Measurements from ENCODE around the gene FBXL19.

The FBXL19 gene

GRCh38 chr16:30902029-30902972 lies 21.1 kb upstream of the FBXL19 start:
- TF ChIP-seq POLR2A (IDR thresholded peaks at IDR 0.05; ENCODE audit: low read depth, low read length) = peak; percentile 52
- peak; percentile 81 for DNase-seq (ENCODE audit: insufficient read length, low spot score)
- FAIRE-seq = no peak

- DNase-seq (ENCODE audit: insufficient read length, low spot score) (no peak), FAIRE-seq (no peak)
- TF ChIP-seq POLR2A (IDR thresholded peaks at IDR 0.05; ENCODE audit: low read depth, low read length) = no peak
Observed at GRCh38 chr16:30903002-30903401, 20.4 kb upstream of the FBXL19 start.

GRCh38 chr16:30903596-30903995 lies 19.8 kb upstream of the FBXL19 start:
- DNase-seq (ENCODE audit: insufficient read length, low spot score) (no peak), FAIRE-seq (no peak)
- TF ChIP-seq POLR2A (IDR thresholded peaks at IDR 0.05; ENCODE audit: low read depth, low read length) = no peak

- FAIRE-seq = no peak
- DNase-seq (ENCODE audit: insufficient read length, low spot score) = no peak
- TF ChIP-seq POLR2A (IDR thresholded peaks at IDR 0.05; ENCODE audit: low read depth, low read length) = no peak
Observed at GRCh38 chr16:30904114-30904780, 19.1 kb upstream of the FBXL19 start.

GRCh38 chr16:30907064-30907463 lies 16.3 kb upstream of the FBXL19 start:
- DNase-seq (ENCODE audit: insufficient read length, low spot score) (no peak), FAIRE-seq (no peak)
- TF ChIP-seq POLR2A (IDR thresholded peaks at IDR 0.05; ENCODE audit: low read depth, low read length) = no peak

GRCh38 chr16:30910427-30911029 lies 12.8 kb upstream of the FBXL19 start:
- no peak for TF ChIP-seq POLR2A (IDR thresholded peaks at IDR 0.05; ENCODE audit: low read depth, low read length)
- no peak for DNase-seq (ENCODE audit: insufficient read length, low spot score)
- no peak for FAIRE-seq

- no peak for FAIRE-seq
- TF ChIP-seq POLR2A (IDR thresholded peaks at IDR 0.05; ENCODE audit: low read depth, low read length) = no peak
- no peak for DNase-seq (ENCODE audit: insufficient read length, low spot score)
Observed at GRCh38 chr16:30912794-30913412, 10.5 kb upstream of the FBXL19 start.

- TF ChIP-seq POLR2A (IDR thresholded peaks at IDR 0.05; ENCODE audit: low read depth, low read length) = no peak
- no peak for FAIRE-seq
Observed at GRCh38 chr16:30914830-30915229, 8.5 kb upstream of the FBXL19 start.

GRCh38 chr16:30918614-30919013 lies 4.8 kb upstream of the FBXL19 start:
- TF ChIP-seq POLR2A (IDR thresholded peaks at IDR 0.05; ENCODE audit: low read depth, low read length) = no peak
- no peak for FAIRE-seq
- DNase-seq (ENCODE audit: insufficient read length, low spot score) = no peak

More at GRCh38 chr16:30914830-30915229, 8.5 kb upstream of the FBXL19 start:
- no peak for DNase-seq (ENCODE audit: insufficient read length, low spot score)

GRCh38 chr16:30920891-30921290 lies 2.5 kb upstream of the FBXL19 start:
- no peak for TF ChIP-seq POLR2A (IDR thresholded peaks at IDR 0.05; ENCODE audit: low read depth, low read length)
- DNase-seq (ENCODE audit: insufficient read length, low spot score) = no peak
- FAIRE-seq = no peak

GRCh38 chr16:30921459-30921747 lies 2.0 kb upstream of the FBXL19 start:
- no peak for TF ChIP-seq POLR2A (IDR thresholded peaks at IDR 0.05; ENCODE audit: low read depth, low read length)
- FAIRE-seq = no peak
- DNase-seq (ENCODE audit: insufficient read length, low spot score) = no peak

GRCh38 chr16:30921748-30922419 lies 1.5 kb upstream of the FBXL19 start:
- peak; percentile 76 for DNase-seq (ENCODE audit: insufficient read length, low spot score)
- FAIRE-seq = no peak
- no peak for TF ChIP-seq POLR2A (IDR thresholded peaks at IDR 0.05; ENCODE audit: low read depth, low read length)

GRCh38 chr16:30922420-30922959 lies 882 bp upstream of the FBXL19 start:
- peak; percentile 80 for FAIRE-seq
- peak; percentile 95 for DNase-seq (ENCODE audit: insufficient read length, low spot score)
- TF ChIP-seq POLR2A (IDR thresholded peaks at IDR 0.05; ENCODE audit: low read depth, low read length) = 0 out of 2 replicates have a peak, but pooled peaks have one; percentile 8

All from H54 (cell line).